HG02884 (cell line): Measurements from ENCODE around the gene MRPL52.
"Not testable (repeated sequence)": the region's sequence is repeated elsewhere in the genome, so short reads cannot be mapped to it uniquely, and the experiment has no call there.

Experiments used
- ATAC-seq: cut with Tn5 transposase; IDR thresholded peaks from one replicate; pipeline ENCODE4 v1.9.1; 2021; ENCODE audit warnings: mild to moderate bottlenecking, moderate library complexity; ENCODE audit not compliant: unreplicated experiment

MRPL52 gene

DNA sequence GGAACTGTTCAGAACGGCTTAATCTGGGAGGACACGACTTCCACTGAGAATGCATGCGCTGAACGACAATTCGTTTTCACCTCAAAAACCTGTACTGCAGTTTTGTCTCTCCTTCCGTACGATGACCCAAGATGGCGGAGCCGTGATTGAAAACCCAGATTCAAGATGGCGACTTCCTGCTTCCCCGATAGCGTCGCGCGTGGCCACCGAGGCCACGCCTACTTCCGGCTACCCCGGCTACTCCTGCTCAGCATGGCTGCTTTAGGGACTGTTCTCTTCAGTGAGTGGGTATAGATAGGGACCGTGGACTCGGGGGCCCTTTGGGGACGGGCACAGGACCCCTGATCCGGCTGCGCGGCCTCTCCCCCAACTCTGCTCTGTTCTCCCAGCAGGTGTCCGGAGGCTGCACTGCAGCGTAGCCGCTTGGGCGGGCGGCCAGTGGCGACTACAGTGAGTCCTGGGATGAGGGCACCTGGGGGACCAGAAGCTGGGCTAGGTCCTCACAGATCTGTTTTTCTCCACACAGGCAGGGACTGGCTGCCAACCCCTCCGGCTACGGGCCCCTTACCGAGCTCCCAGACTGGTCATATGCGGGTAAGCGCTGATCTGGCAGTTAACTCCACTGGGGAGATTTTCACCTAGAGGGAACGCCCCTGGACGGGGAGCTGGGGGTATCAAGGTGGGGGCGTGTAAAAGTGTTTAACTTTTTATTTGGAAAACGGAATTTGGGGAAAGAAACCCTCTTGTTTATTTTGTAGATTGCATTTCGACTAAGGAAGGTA is at the start of gene MRPL52:
MRPL52 (plus strand) TSS at position 227 of the 782 bp plus-strand sequence; CDS start at position 253, 26 bp downstream.
- peak; percentile 83 for ATAC-seq

GRCh38 chr14:22780105-22780679 is 49.5 kb upstream of the MRPL52 start:
- no peak for ATAC-seq

DNA sequence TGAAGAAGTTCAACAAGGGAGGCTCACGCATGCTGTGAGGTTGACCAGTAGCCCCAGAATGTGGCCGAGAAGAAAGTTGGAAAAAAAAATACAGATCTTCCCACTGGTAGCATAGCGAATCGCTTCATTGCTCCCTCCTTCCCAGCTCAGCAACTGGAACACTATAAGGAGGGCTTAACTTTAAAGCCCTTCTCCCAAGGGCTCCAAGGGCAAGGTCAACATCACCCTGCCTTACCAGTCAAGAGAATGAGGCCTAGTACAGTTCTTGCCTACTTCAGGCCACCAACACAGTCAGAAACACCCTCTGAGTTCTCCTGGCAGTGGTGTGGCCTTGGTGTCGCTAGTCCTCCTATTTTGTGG is 48.8 kb upstream of the MRPL52 start:
- no peak for ATAC-seq

- ATAC-seq: no peak
These were observed 48.2 kb upstream of the MRPL52 start for GRCh38 chr14:22781301-22781991.

- ATAC-seq: no peak
These were observed 43.0 kb upstream of the MRPL52 start for GRCh38 chr14:22786685-22787084.

GRCh38 chr14:22791301-22791700 is 38.4 kb upstream of the MRPL52 start:
- ATAC-seq: no peak

DNA sequence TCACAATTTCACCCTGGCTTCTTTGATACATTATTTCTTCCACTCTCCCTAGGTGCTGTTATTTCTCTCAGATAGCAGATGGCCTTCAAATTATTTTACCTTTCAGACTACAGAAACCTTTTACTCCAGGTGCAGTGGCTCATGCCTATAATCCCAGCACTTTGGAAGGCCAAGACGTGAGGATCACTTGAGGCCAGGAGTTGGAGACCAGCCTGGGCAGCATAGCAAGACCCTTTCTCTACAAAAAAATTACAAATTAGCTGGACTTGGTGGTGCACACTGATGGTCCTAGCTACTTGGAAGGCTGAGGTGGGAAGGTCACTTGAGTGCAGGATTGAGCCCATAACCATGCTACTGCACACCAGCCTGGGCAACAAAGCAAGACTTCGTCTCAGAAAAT is 37.5 kb upstream of the MRPL52 start:
- no peak for ATAC-seq

- not testable (repeated sequence) for ATAC-seq
These were observed 36.1 kb upstream of the MRPL52 start for GRCh38 chr14:22793550-22793949.

- ATAC-seq: no peak
These were observed 35.7 kb upstream of the MRPL52 start for GRCh38 chr14:22793976-22794375.

DNA sequence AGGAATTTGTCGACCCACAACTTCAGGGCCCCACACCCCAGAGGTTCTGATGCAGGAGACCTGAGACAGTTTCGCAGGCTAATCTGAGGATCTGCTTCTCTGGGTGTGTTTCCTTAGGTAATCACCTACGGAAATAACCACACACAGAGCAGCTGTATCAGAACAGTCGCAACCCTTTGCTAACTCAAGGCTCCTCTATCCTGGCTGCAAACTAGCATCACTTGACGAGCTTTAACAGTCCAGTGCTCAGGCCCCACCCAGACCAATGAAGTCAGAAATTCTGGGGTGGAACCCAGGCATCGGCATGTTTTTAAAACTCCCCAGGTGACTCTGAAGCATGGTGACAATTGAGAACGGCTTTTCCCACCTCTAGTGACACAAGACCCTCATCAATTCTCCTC is 35.1 kb upstream of the MRPL52 start:
- peak; percentile 56 for ATAC-seq

DNA sequence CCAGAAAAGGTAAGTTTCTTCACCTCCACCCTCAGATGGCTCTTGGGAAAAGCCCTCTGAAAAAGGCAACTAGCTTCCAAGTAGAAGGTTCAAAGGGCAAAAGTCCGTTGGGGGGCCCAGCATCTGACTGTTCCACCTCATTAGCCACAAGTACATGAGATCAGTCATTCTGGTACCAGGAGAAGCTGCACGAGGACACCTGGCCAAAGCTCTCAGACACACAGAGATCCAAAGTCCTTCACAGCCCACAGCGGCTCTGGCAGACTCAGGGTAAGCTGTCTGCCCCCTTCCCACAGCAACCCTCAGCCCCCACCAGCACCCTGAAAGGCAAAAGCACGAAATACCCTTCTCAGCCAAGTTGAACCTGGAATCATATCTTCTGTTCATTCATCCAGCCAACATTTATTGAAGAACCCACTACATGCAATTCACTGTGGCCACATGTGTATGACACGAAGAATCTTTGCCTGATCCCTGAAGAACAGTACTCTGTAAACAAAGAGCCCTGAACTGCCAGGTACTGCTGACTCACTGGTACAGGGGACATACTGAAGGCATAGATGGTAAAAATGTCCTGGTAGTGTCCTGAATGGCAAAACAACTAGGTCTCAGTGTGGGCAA is 33.5 kb upstream of the MRPL52 start:
- peak; percentile 51 for ATAC-seq

DNA sequence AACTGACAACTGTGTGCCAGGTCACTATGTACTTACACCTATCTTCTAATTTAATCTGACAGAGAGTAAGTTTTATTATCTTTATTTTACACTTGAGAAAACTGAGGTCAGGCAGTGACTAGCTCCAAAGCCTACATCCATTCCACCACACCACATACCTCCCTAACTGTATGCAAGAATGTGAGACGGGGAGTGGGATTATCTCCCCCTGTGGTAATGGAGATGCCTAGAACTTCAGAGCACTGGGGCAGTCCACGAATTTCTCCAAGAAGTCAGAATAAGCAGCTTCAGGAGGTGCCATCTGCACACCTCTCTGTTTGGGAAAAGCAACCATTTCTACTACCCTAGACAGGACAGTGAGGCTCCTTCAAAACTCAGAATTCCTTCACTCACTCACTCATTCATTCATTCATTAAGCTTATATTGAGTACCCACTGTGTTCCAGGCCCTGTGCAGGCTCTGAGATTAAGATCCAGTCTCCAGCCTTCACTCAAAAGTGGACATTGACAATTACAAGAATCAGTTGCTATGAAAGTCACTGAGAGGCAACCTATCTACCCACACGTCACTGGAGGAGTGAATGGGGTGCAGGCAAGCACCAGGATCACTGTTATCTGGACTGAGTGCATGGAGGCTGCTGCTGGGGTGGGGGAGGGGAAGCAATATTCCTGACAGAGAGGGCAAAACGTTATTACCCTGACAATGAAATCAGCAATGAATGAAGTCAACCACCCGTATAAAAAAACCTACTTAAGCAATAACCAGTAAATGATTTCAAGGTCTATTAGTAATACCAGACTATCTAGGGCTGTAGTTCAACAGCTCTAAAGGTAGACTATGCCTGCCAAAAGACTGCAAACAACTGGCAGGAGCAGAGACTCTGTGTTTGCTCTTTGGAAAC is 32.4 kb upstream of the MRPL52 start:
- ATAC-seq: no peak

- ATAC-seq: no peak
These were observed 31.2 kb upstream of the MRPL52 start for GRCh38 chr14:22798528-22798927.

DNA sequence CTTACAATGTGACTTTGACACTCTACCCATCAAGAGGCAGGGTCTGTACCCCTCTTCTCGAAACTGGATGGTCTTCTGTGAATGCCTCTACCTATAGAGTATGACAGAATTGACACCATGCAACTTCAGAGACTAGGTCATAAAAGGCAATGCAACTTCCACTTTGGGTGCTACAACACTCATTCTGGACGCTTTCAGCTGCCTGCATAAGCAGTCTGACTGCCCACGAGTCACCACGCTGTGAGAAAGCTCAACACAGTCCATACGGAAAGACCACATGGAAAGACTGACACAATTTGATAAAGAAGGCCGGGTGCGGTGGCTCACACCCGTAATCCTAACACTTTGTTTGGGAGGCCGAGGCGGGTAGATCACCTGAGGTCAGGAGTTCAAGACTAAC is 29.3 kb upstream of the MRPL52 start:
- no peak for ATAC-seq

DNA sequence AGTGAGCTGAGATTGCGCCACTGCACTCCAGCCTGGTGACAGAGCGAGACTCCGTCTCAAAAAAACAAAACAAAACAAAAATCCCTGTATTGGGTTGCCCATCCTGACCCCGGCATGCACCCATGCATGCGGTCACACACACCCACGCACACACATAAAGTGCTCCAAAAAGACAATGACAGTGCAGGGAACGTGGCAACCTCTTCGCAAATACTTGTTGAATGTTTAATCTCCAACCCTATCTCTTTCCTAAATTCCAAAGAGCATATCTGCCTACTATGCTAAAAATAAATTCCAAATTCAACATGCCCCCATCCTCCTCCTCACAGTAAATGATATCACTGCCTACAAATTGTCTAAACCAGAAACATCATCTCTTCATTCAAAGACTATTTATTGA is 28.0 kb upstream of the MRPL52 start:
- no peak for ATAC-seq

DNA sequence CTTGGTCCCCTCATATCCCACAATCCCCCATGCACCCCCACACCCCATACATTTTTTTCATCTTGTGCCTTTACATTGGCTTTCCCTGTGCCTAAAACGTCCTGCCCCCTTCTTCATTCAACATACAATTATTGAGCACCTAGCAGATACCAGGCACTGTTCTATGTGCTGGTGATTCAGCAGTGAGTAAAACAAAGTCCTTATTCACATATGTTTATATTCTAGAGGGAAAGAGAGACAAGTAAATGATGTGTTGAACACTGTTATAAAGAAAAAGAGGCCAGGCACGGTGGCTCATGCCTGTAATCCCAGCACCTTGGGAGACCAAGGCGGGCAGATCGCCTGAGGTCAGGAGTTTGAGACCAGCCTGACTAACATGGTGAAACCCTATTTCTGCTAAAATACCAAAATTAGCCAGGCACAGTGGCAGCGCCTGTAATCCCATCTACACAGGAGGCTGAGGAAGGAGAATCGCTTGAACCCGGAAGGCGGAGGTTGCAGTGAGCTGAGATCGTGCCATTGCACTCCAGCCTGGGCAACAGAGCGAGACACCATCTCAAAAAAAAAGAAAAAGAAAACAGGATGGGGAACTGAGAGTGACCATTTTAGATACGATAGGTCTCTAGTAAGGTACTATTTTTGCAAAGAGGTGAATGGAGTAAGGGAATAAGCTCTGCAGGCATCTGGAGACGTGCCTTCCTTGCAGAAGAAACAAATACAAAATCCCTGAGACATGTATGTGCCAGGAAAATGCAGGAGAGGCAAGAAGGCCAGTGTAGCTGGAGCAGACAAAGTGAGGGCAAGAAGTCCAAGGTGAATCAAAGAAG is 26.6 kb upstream of the MRPL52 start:
- ATAC-seq: peak; percentile 50

DNA sequence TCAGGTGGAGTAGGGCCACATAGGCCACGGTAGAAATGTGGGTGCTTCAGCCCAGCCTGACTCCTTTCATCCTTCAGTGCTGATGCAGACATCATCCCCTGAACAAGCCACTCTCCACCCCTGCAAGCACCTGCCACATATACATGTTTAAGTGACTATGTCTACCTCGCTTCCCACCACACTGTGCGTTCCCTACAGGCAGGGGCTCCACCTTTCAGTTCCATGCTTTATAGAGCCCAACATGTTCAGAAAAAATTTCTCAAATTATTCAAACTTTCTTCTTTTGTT is 26.1 kb upstream of the MRPL52 start:
- ATAC-seq: peak; percentile 60

GRCh38 chr14:22805235-22805634 is 24.5 kb upstream of the MRPL52 start:
- not testable (repeated sequence) for ATAC-seq

- ATAC-seq: no peak
These were observed 22.1 kb upstream of the MRPL52 start for GRCh38 chr14:22807432-22808087.
